Heart left ventricle (tissue), 13 donors: ENCODE results near the gene ATL1.

Source experiments
- CTCF ChIP-seq, 12 donors: fragments of 200-600 bp; sonication (generic) in 4 of 12; IDR thresholded peaks; one replicate each; pipeline versions ENCODE4 v1.5.0 to v1.8.0; 2018 to 2022; ENCODE audit warnings: antibody characterized with exemption in 12 of 12, mild to moderate bottlenecking in 5 of 12
- POLR2A ChIP-seq, 2 donors: fragments of 450-650 bp; IDR thresholded peaks; one replicate each; pipeline ENCODE4 v1.6.1; 2017; ENCODE audit warnings: antibody characterized with exemption in 2 of 2, mild to moderate bottlenecking in 2 of 2, moderate library complexity in 2 of 2
- donor health status: ischemic (EF 13 %, LVEDD 7.1; RV severe dilation, severe dysfunction).
- donor health status: DM: no; HTN: yes; CAD: no.
- donor health status: DM: no; HTN: no; CAD: no.
- donor health status: ischemic (EF 25% LVEDD 6.9; RV normal size, moderate dysfunction).
- donor health status: ischemic (EF 25% LVEDD 5.7; RV mildly dilated, moderate dysfunction).
- donor health status: ischemic (EF 35%, LVEDD 5.7; RV mildly dilated, moderate dysfunction).
- donor health status: nonischemic (EF 11% LVEDD 7.7; RV severe dilation, severe dysfunction).
- donor health status: DM: yes; HTN: yes; CAD: no.
- donor health status: PGD.
- donor health status: ischemic (EF 29% LVEDD 5.4; RV normal size, mild dysfunction).
- donor health status: nonischemic (EF 23%, LVEDD 6.1; RV moderate dilation, normal function).

GRCh38 chr14:50512463-50512862 lies 47.5 kb upstream of the ATL1 start:
- TF ChIP-seq CTCF (IDR thresholded peaks at IDR 0.05) (no peak), POLR2A (IDR thresholded peaks at IDR 0.05) (no peak)
